ENCODE results near the gene DENND10.

Gene DENND10

GRCh38 chr10:119059557-119059956, 44.4 kb upstream of the DENND10 start:
- Histone ChIP-seq H3K9me3 (ENCODE audit: insufficient read depth, low read length) (no peaks in the 10 kb centered on the region), H3K27ac (ENCODE audit: low read depth, low read length) (no peak overlapping the region), H2AFZ (ENCODE audit: low read depth, low read length, severe bottlenecking) (no peak overlapping the region), H3F3A (ENCODE audit: insufficient read depth) (peaks cover 23% of the 10 kb centered on the region), H3K27me3 (ENCODE audit: low read length) (no peaks in the 10 kb centered on the region), H3K4me2 (ENCODE audit: low read depth, low read length, poor library complexity, severe bottlenecking) (no peak overlapping the region), H3K9ac (ENCODE audit: low read length) (no peak overlapping the region), H4K20me1 (ENCODE audit: low read depth, low read length) (peaks cover 34% of the 10 kb centered on the region), H3K9me2 (replicated peaks; ENCODE audit: insufficient read depth, low read length) (no peaks in the 10 kb centered on the region), H3K79me2 (ENCODE audit: insufficient read depth, low read length) (peaks cover 70% of the 10 kb centered on the region), H3K36me3 (ENCODE audit: low read length) (peaks cover 87% of the 10 kb centered on the region), H3K4me3 (ENCODE audit: insufficient read depth, low read length, poor library complexity, severe bottlenecking) (no peak overlapping the region)
- TF ChIP-seq EZH2phosphoT487 (conservative IDR thresholded peaks at IDR 0.05; ENCODE audit: low read length) = no peak
- TF ChIP-seq, protein P1, sequence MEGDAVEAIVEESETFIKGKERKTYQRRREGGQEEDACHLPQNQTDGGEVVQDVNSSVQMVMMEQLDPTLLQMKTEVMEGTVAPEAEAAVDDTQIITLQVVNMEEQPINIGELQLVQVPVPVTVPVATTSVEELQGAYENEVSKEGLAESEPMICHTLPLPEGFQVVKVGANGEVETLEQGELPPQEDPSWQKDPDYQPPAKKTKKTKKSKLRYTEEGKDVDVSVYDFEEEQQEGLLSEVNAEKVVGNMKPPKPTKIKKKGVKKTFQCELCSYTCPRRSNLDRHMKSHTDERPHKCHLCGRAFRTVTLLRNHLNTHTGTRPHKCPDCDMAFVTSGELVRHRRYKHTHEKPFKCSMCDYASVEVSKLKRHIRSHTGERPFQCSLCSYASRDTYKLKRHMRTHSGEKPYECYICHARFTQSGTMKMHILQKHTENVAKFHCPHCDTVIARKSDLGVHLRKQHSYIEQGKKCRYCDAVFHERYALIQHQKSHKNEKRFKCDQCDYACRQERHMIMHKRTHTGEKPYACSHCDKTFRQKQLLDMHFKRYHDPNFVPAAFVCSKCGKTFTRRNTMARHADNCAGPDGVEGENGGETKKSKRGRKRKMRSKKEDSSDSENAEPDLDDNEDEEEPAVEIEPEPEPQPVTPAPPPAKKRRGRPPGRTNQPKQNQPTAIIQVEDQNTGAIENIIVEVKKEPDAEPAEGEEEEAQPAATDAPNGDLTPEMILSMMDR (IDR thresholded peaks at IDR 0.05; ENCODE audit: insufficient read depth, low read length, poor library complexity, severe bottlenecking) = no peak

GRCh38 chr10:119060107-119060506, 43.8 kb upstream of the DENND10 start:
- H3K27ac ChIP-seq (ENCODE audit: low read depth, low read length) = no peak overlapping the region
- H3K27me3 ChIP-seq (ENCODE audit: low read length) = no peaks in the 10 kb centered on the region
- H3K9me3 ChIP-seq (ENCODE audit: insufficient read depth, low read length) = no peaks in the 10 kb centered on the region
- no peaks in the 10 kb centered on the region for H3K9me2 ChIP-seq (replicated peaks; ENCODE audit: insufficient read depth, low read length)
- no peak overlapping the region for H2AFZ ChIP-seq (ENCODE audit: low read depth, low read length, severe bottlenecking)
- no peak overlapping the region for H3K4me3 ChIP-seq (ENCODE audit: insufficient read depth, low read length, poor library complexity, severe bottlenecking)
- no peak for TF ChIP-seq EZH2phosphoT487 (conservative IDR thresholded peaks at IDR 0.05; ENCODE audit: low read length)
- TF ChIP-seq, protein P1 (IDR thresholded peaks at IDR 0.05; ENCODE audit: insufficient read depth, low read length, poor library complexity, severe bottlenecking) = no peak
- H3K4me2 ChIP-seq (ENCODE audit: low read depth, low read length, poor library complexity, severe bottlenecking) = no peak overlapping the region
- H3K9ac ChIP-seq (ENCODE audit: low read length) = no peak overlapping the region
- peaks cover 87% of the 10 kb centered on the region for H3K36me3 ChIP-seq (ENCODE audit: low read length)
- peaks cover 23% of the 10 kb centered on the region for H3F3A ChIP-seq (ENCODE audit: insufficient read depth)
- H4K20me1 ChIP-seq (ENCODE audit: low read depth, low read length) = peaks cover 38% of the 10 kb centered on the region
- peaks cover 75% of the 10 kb centered on the region for H3K79me2 ChIP-seq (ENCODE audit: insufficient read depth, low read length)

GRCh38 chr10:119061352-119061751, 42.6 kb upstream of the DENND10 start:
- TF ChIP-seq, protein P1 (IDR thresholded peaks at IDR 0.05; ENCODE audit: insufficient read depth, low read length, poor library complexity, severe bottlenecking) = no peak
- TF ChIP-seq EZH2phosphoT487 (conservative IDR thresholded peaks at IDR 0.05; ENCODE audit: low read length) = no peak
- peaks cover 80% of the 10 kb centered on the region for H3K79me2 ChIP-seq (ENCODE audit: insufficient read depth, low read length)

More at GRCh38 chr10:119061352-119061751, 42.6 kb upstream of the DENND10 start:
- no peaks in the 10 kb centered on the region for H3K9me3 ChIP-seq (ENCODE audit: insufficient read depth, low read length)
- H3F3A ChIP-seq (ENCODE audit: insufficient read depth) = peaks cover 23% of the 10 kb centered on the region
- H2AFZ ChIP-seq (ENCODE audit: low read depth, low read length, severe bottlenecking) = no peak overlapping the region
- no peaks in the 10 kb centered on the region for H3K27me3 ChIP-seq (ENCODE audit: low read length)
- H3K27ac ChIP-seq (ENCODE audit: low read depth, low read length) = no peak overlapping the region
- H3K9me2 ChIP-seq (replicated peaks; ENCODE audit: insufficient read depth, low read length) = no peaks in the 10 kb centered on the region
- H4K20me1 ChIP-seq (ENCODE audit: low read depth, low read length) = peaks cover 39% of the 10 kb centered on the region
- H3K4me3 ChIP-seq (ENCODE audit: insufficient read depth, low read length, poor library complexity, severe bottlenecking) = no peak overlapping the region
- peaks cover 81% of the 10 kb centered on the region for H3K36me3 ChIP-seq (ENCODE audit: low read length)
- H3K9ac ChIP-seq (ENCODE audit: low read length) = no peak overlapping the region
- H3K4me2 ChIP-seq (ENCODE audit: low read depth, low read length, poor library complexity, severe bottlenecking) = no peak overlapping the region
